Activated T-helper 1 cell treated with anti-CD3 and anti-CD28 coated beads, Interleukin-2, amount 50 U/mL, for 16 hours (primary cell): Measurements from ENCODE around the gene RABGGTB.
"Not testable (repeated sequence)": the region's sequence is repeated elsewhere in the genome, so short reads cannot be mapped to it uniquely, and the experiment has no call there.

ENCODE experiments used
- DNase-seq, 2 donors: peaks; one replicate each; pipeline ENCODE4 v3.0.0-alpha.2; 2020; ENCODE audit warnings: low read depth in 1 of 2, low spot score in 1 of 2

Gene RABGGTB

DNA sequence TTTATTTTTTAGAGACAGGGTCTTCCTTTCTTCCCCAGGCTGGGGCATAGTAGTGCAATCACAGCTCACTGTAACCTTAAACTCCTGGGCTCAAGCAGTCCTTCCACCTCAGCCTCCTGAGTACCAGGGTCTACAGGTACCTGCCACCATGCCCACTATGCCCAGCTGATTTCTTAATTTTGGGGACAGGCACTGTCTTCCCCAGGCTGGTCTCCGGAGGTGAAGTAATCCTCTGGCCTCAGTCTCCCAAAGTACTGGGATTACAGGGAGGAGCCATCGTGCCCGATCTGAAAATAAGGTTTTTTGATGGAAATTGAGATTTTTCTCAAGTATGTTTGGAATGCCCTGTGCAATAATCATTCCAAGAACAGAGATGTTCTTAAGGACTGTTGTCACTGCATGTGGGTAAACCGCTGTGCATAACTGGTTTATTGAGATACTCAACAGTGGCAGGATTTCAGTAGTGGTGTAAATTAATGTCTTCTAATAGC lies 9.7 kb downstream of the RABGGTB start:
- DNase-seq, result no peak

DNA sequence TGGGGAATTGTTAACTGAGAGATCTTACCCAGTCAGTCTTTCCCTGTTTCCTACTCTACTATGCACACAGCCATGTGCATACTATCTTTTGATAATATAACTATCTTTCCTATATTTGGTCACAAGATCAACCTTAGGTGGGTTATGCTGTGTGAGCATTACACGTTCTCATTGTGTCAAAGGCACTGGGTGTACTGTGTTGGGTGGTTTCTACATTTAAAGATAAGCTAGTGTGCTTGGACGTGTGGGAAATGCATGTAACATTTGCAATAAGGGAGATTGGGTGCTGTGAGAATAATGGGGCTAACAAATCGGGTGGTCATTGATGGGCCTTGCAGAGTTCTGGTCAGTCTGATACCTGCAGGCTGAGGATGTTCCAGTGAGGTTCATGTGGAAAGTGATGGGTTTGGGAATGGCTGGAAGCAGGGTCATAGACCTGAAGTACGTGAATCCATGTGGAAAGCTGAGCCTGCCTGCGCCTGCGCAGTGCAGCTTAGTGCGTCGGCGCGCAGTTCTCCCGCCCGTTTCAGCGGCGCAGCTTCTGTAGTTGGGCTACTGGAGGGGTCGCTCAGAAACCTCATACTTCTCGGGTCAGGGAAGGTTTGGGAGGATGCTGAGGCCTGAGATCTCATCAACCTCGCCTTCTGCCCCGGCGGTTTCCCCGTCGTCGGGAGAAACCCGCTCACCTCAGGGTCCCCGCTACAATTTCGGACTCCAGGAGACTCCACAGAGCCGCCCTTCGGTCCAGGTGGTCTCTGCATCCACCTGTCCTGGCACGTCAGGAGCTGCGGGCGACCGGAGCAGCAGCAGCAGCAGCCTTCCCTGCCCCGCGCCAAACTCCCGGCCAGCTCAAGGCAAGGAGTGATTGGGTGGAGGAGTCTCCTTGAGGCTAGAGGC lies 10.6 kb downstream of the RABGGTB start, which contains the start of gene MSH4:
MSH4 (plus strand) TSS at position 507 of the 897 bp plus-strand sequence; CDS start at position 611, 104 bp downstream.
- DNase-seq, result no peak

DNA sequence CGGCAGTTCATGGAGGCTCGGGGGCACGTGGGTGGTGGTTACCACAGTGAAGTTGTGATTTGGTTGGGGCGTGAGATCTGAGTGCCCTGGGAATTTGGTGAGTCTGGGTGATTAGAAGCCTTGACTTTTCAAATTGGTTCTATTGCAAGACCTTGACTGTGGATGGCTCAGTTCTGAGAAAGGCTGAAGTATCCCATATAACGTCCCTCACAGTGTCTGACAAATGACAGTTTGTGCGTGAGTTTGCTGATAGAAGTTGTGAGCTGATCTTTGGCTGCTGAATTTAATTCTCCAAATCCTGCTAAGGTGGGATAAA lies 11.2 kb downstream of the RABGGTB start:
- no peak for DNase-seq

- DNase-seq, result no peak
These were observed 11.7 kb downstream of the RABGGTB start for GRCh38 chr1:75797606-75798216.

DNA sequence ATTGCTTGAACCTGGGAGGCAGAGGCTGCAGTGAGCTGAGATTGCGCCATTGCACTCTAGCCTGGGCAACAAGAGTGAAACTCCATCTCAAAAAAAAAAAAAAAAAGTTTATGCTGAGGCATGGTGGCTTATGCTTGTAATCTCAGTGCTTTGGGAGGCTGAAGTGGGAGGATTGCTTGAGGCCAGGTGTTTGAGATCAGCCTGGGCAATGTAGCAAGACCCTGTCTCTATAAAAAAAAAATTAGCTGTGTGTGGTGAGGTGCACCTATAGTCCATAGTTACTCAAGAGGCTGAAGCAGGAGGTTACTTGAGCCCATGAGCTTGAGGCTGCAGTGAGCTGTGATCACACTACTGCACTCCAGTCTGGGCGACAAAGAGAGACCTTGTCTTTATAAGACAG lies 15.4 kb downstream of the RABGGTB start:
- DNase-seq, result not testable (repeated sequence)

- no peak for DNase-seq
These were observed 22.9 kb downstream of the RABGGTB start for GRCh38 chr1:75808921-75809320.

DNA sequence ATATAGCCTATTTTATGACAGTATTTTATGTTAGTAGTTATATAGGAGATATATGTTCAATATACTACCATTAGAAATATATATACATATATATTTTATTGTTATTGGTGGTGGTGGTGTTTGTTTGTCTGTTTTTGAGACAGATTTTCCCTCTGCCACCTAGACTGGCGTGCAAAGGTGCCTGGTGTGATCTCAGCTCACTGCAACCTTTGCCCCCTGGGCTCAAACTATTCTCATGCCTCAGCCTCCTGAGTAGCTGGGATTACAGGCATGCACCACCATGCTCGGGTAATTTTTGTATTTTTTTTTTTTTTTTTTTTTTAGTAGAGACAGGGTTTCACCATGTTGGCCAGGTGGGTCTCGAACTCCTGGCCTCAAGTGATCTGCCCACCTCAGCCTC lies 24.1 kb downstream of the RABGGTB start:
- not testable (repeated sequence) for DNase-seq

DNA sequence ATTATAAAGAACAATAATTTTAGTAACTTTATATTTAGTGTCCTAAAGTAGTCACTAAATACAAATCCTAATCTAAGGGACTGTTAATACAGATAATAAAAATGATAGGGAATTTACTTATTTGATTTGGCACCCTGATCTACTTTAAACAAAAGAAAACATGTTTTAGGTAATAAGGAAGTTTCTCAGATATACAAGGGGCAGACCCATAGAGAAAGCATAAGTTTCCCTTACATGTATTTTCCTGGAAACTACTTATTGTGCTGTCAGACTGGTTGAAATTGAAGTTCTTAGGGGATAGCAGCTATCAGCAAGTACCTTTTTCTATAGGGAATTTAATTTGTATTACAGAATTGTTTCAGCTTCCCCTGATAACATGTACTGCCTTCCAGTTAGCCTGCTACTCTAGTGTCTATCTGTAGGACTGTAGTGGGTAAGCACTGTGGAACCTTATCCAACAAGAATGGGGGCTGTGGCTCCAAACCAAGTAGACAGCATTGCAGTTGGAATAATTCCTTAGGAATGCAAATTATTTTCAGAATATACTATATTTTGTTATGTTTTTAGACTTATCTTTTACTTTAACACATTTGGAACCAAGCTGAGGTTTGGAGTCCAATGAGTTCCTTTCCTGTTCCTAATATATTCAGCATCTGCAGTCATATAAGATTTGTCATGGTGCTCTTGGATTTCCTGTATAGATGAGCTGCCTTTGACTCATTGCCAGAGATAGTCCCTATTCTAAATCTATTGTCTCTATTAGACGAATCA lies 25.3 kb downstream of the RABGGTB start:
- no peak for DNase-seq

DNA sequence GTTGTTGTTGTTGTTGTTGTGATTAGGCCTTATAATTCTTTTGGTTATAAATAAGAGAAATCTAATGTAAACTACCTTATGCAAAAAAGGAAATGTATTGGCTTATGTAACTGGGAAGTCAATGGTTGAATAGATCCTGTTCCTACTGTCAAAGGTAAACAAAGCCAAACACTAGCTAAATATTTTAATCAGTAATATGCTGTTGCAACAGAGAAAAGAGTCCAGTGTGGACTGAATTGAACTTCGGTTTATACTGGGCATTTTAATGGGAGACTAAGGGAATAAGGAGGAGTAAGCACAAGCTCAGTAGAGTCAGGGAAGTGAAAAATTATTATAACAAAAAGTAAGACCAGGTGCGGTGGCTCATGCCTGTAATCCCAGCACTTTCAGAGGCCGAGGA lies 26.0 kb downstream of the RABGGTB start:
- no peak for DNase-seq

DNA sequence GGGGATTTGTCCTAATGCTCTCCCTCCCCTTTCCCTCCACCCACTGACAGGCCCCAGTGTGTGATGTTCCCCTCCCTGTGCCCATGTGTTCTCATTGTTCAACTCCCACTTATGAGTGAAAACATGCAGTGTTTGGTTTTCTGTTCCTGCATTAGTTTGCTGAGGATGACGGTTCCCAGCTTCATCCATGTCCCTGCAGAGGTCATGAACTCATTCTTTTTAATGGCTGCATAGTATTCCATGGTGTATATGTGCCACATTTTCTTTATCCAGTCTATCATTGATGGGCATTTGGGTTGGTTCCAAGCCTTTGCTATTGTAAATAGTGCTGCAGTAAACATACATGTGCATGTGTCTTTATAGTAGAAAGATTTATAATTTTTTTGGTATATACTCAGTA lies 37.5 kb downstream of the RABGGTB start:
- DNase-seq, result not testable (repeated sequence)

DNA sequence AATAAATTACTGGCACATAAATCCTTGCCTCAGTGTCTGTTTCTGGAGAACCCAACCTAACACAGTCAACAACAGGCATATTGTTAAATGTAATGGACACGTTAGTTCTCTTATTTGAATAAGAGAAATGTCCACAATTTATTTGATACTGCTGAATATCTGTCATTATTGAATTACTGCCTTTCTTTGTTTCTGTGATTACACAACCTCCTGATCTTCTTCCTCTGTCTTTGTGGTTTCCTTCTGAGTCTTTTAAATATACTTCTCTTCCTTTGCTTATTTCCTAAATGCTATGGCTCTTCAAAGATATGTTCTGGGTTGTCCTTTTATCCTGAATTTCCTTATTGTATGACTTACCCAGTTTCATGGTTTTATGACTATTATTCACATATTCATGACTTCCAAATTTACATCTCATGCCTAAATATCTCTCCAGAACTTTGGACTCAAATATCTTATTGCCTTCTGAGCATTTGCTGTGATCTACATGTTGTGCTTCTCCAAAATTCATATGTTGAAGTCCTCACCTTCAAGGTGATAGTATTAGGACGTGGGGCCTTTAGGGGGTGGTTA lies 50.6 kb downstream of the RABGGTB start:
- no peak for DNase-seq

- DNase-seq, result no peak
These were observed 52.0 kb downstream of the RABGGTB start for GRCh38 chr1:75838079-75838478.

GRCh38 chr1:75841421-75841820 lies 55.4 kb downstream of the RABGGTB start:
- no peak for DNase-seq
